MM.1S (cell line): Measurements from ENCODE around the gene CATSPERB.

Source experiments
- EZH2 ChIP-seq: fragments of 300-600 bp; sonication (generic); optimal IDR thresholded peaks from 2 replicates; pipeline ENCODE3; 2017; ENCODE audit warnings: low read depth, mild to moderate bottlenecking, antibody characterized with exemption, low read length, mixed read lengths
- EZH2phosphoT487 ChIP-seq: fragments of 300-600 bp; sonication (generic); IDR thresholded peaks from 2 replicates; pipeline ENCODE4 v1.6.1; 2018; ENCODE audit warnings: antibody characterized with exemption, low read length
- TF ChIP-seq, protein P1 (sequence below): fragments of 300-600 bp; sonication (generic); IDR thresholded peaks from 2 replicates; pipeline ENCODE4 v1.5.1; 2016; ENCODE audit warnings: antibody characterized with exemption, low read length, mixed read lengths

- TF ChIP-seq, protein P1, sequence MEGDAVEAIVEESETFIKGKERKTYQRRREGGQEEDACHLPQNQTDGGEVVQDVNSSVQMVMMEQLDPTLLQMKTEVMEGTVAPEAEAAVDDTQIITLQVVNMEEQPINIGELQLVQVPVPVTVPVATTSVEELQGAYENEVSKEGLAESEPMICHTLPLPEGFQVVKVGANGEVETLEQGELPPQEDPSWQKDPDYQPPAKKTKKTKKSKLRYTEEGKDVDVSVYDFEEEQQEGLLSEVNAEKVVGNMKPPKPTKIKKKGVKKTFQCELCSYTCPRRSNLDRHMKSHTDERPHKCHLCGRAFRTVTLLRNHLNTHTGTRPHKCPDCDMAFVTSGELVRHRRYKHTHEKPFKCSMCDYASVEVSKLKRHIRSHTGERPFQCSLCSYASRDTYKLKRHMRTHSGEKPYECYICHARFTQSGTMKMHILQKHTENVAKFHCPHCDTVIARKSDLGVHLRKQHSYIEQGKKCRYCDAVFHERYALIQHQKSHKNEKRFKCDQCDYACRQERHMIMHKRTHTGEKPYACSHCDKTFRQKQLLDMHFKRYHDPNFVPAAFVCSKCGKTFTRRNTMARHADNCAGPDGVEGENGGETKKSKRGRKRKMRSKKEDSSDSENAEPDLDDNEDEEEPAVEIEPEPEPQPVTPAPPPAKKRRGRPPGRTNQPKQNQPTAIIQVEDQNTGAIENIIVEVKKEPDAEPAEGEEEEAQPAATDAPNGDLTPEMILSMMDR, result no peak
- TF ChIP-seq EZH2phosphoT487 (no peak), EZH2 (no peak)
These were observed 57.0 kb downstream of the CATSPERB start for GRCh38 chr14:91674911-91675310.
